Upper lobe of left lung (tissue), 6 donors: ENCODE measurements around the gene RHOF. TPM values are rescaled to one million over a fixed set of nuclear protein-coding genes. Genes with fewer than 3 reads are reported as not detected.
A peak's percentile ranks its signal among the peaks of the same experiment; 100 is the strongest.

Experiments
- ATAC-seq, 2 donors: fragments of 200-7000 bp; cut with Tn5 transposase; one replicate each; pipeline ENCODE4 v1.9.1; 2022; ENCODE audit warnings: mild to moderate bottlenecking in 2 of 2, moderate library complexity in 2 of 2; ENCODE audit not compliant: low FRiP score in 2 of 2
- DNase-seq, 2 donors: peaks; one replicate each; pipeline ENCODE4 v3.0.0-alpha.2; 2019 to 2020
- H3K27ac ChIP-seq, 4 donors: fragments of 200-600 bp; sonication (generic); one replicate each; pipeline ENCODE4 v1.5.1; 2016 to 2019
- H3K27me3 ChIP-seq, 4 donors: fragments of 200-600 bp; sonication (generic); one replicate each; pipeline ENCODE4 v1.5.1; 2017 to 2019
- H3K36me3 ChIP-seq, 4 donors: fragments of 200-600 bp; sonication (generic); one replicate each; pipeline ENCODE4 v1.5.1; 2016 to 2019
- H3K4me1 ChIP-seq, 4 donors: fragments of 200-600 bp; sonication (generic); one replicate each; pipeline ENCODE4 v1.5.1; 2018 to 2019
- H3K4me3 ChIP-seq, 4 donors: fragments of 200-600 bp; sonication (generic); one replicate each; pipeline ENCODE4 v1.5.1; 2017 to 2019; ENCODE audit warnings: mild to moderate bottlenecking in 2 of 4, moderate library complexity in 1 of 4
- H3K9me3 ChIP-seq, 4 donors: fragments of 200-600 bp; sonication (generic); one replicate each; pipeline ENCODE4 v1.5.1; 2018 to 2019
- EP300 ChIP-seq, 4 donors: sonication (generic); formaldehyde crosslinking; IDR thresholded peaks; one replicate each; pipeline ENCODE4 v1.5.1; 2017; ENCODE audit warnings: antibody characterized with exemption in 4 of 4, control low read depth in 2 of 4
- POLR2A ChIP-seq, 4 donors: fragments of 450-650 bp; IDR thresholded peaks; one replicate each; pipeline ENCODE4 v1.5.1; 2016 to 2017; ENCODE audit warnings: antibody characterized with exemption in 4 of 4, mild to moderate bottlenecking in 2 of 4
- POLR2AphosphoS5 ChIP-seq, 2 donors: sonication (generic); formaldehyde crosslinking; IDR thresholded peaks; one replicate each; pipeline ENCODE4 v1.5.1; 2017; ENCODE audit warnings: antibody characterized with exemption in 2 of 2
- WGBS, 2 donors: methylation state at CpG; one replicate each; pipeline ENCODE4 v1.1.5; 2017 to 2018; 5-methylcytosine and 5-hydroxymethylcytosine counted together
- total RNA-seq, 6 donors: library from RNA; depleted of rRNA in 4 of 6; stranded (reverse); fragments of >200 nt in 4 of 6; gene quantifications; one replicate each; pipeline versions ENCODE4 v1.1.0 to v1.2.1, GENCODE V29; 2016 to 2021
- TF ChIP-seq, protein P1 (sequence below), 6 experiments: fragments of 450-650 bp in 4 of 6; fragments of 200-600 bp in 2 of 6; sonication (generic) in 2 of 6; IDR thresholded peaks; one replicate each; pipeline ENCODE4 v1.5.1; 2016 to 2019; ENCODE audit warnings: antibody characterized with exemption in 6 of 6
- donor health status: DM: no; HTN: no; CAD: no; lungs with moderate emphysema.
- donor health status: DM: no; HTN: yes; CAD: no; lungs with severe emphysema.

Gene RHOF
- total RNA-seq, 6 donors from 2014 or later: 33.5 to 145 (median 45.5) TPM

DNA sequence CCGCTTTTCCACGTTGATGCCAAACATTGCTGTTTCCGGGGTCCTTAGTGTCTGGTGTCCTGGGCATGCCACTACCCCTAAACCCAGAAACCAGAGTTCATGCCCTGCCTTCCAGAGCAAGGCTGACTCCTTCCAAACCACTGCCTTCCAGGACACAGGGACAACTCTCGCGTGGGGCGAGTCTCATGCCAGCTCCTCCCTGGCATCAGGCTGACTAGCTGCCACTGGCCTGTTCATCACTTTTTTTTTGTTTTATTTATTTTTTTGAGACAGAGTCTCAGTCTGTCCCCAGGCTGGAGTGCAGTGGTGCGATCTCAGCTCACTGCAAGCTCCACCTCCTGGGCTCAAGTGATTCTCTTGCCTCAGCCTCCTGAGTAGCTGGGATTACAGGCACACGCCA is 15.1 kb upstream of the RHOF start:
- Histone ChIP-seq H3K9me3 (no peaks in the 10 kb centered on the region), H3K4me1 (peaks cover 56 to 71% (median 57%) of the 10 kb centered on the region in 4 donors), H3K27ac (no peak overlapping the region), H3K27me3 (no peaks in the 10 kb centered on the region), H3K4me3 (no peak overlapping the region), H3K36me3 (peaks cover 9 to 46% (median 37%) of the 10 kb centered on the region in 4 donors)
- WGBS, 2 donors: 95 to 97% methylated on average over 8 of the region's 8 CpGs
- DNase-seq: no peak
- no peak for TF ChIP-seq POLR2AphosphoS5 (IDR thresholded peaks at IDR 0.05)
- TF ChIP-seq, protein P1, sequence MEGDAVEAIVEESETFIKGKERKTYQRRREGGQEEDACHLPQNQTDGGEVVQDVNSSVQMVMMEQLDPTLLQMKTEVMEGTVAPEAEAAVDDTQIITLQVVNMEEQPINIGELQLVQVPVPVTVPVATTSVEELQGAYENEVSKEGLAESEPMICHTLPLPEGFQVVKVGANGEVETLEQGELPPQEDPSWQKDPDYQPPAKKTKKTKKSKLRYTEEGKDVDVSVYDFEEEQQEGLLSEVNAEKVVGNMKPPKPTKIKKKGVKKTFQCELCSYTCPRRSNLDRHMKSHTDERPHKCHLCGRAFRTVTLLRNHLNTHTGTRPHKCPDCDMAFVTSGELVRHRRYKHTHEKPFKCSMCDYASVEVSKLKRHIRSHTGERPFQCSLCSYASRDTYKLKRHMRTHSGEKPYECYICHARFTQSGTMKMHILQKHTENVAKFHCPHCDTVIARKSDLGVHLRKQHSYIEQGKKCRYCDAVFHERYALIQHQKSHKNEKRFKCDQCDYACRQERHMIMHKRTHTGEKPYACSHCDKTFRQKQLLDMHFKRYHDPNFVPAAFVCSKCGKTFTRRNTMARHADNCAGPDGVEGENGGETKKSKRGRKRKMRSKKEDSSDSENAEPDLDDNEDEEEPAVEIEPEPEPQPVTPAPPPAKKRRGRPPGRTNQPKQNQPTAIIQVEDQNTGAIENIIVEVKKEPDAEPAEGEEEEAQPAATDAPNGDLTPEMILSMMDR (IDR thresholded peaks at IDR 0.05): no peak
- no peak for TF ChIP-seq POLR2A (IDR thresholded peaks at IDR 0.05)
- TF ChIP-seq EP300 (IDR thresholded peaks at IDR 0.05): no peak
- no peak for ATAC-seq

- Histone ChIP-seq H3K27ac (peak overlapping the region in 1 of 4 donors; percentile 0), H3K36me3 (peaks cover 9 to 46% (median 37%) of the 10 kb centered on the region in 4 donors), H3K9me3 (no peaks in the 10 kb centered on the region), H3K4me1 (peaks cover 48 to 63% (median 49%) of the 10 kb centered on the region in 4 donors), H3K27me3 (no peaks in the 10 kb centered on the region), H3K4me3 (no peak overlapping the region)
- TF ChIP-seq POLR2AphosphoS5 (IDR thresholded peaks at IDR 0.05) (no peak), EP300 (IDR thresholded peaks at IDR 0.05) (no peak), POLR2A (IDR thresholded peaks at IDR 0.05) (no peak)
- TF ChIP-seq, protein P1 (IDR thresholded peaks at IDR 0.05): no peak
- no peak for ATAC-seq
- DNase-seq: no peak
- 83 to 100% methylated on average over 10 to 14 of the region's 14 CpGs for WGBS, 2 donors
Measured at GRCh38 chr12:121807642-121808347, 14.3 kb upstream of the RHOF start.

- Histone ChIP-seq H3K9me3 (no peaks in the 10 kb centered on the region), H3K4me3 (peak overlapping the region in 3 of 4 donors; percentile 66 to 85 (median 77)), H3K27ac (peak overlapping the region in 3 of 4 donors; percentile 96 to 100 (median 97)), H3K27me3 (no peaks in the 10 kb centered on the region), H3K4me1 (peaks cover 38 to 53% (median 40%) of the 10 kb centered on the region in 4 donors), H3K36me3 (peaks cover 9 to 45% (median 37%) of the 10 kb centered on the region in 4 donors)
- TF ChIP-seq POLR2A (IDR thresholded peaks at IDR 0.05) (no peak), POLR2AphosphoS5 (IDR thresholded peaks at IDR 0.05) (no peak), EP300 (IDR thresholded peaks at IDR 0.05) (no peak)
- TF ChIP-seq, protein P1 (IDR thresholded peaks at IDR 0.05): no peak
- DNase-seq (no peak), ATAC-seq (no peak)
- 51 to 57% methylated on average over 17 to 21 of the region's 21 CpGs for WGBS, 2 donors
Measured at GRCh38 chr12:121806546-121807423, 13.3 kb upstream of the RHOF start.

- ATAC-seq: no peak
- H3K36me3 ChIP-seq: peaks cover 9 to 42% (median 37%) of the 10 kb centered on the region in 4 donors
- peak overlapping the region in 3 of 4 donors; percentile 66 to 85 (median 77) for H3K4me3 ChIP-seq
- H3K4me1 ChIP-seq: peaks cover 31 to 46% (median 33%) of the 10 kb centered on the region in 4 donors
- no peaks in the 10 kb centered on the region for H3K9me3 ChIP-seq
- H3K27ac ChIP-seq: peak overlapping the region in 3 of 4 donors; percentile 96 to 100 (median 97)
- no peaks in the 10 kb centered on the region for H3K27me3 ChIP-seq
- DNase-seq: peak in 1 of 2 donors; percentile 46
- WGBS, 2 donors: 7 to 8% methylated on average over 10 to 16 of the region's 16 CpGs
- TF ChIP-seq POLR2A (IDR thresholded peaks at IDR 0.05) (no peak), POLR2AphosphoS5 (IDR thresholded peaks at IDR 0.05) (no peak), EP300 (IDR thresholded peaks at IDR 0.05) (no peak)
- TF ChIP-seq, protein P1 (IDR thresholded peaks at IDR 0.05): no peak
Measured at GRCh38 chr12:121806009-121806545, 12.6 kb upstream of the RHOF start.
